H1 (cell line): ENCODE measurements around the gene MKKS. TPM values are rescaled to one million over a fixed set of nuclear protein-coding genes. Genes with fewer than 3 reads are reported as not detected.
A peak's percentile ranks its signal among the peaks of the same experiment; 100 is the strongest.

Experiments
- CTCF ChIA-PET: fragments of 300-600 bp; sonication (Branson Sonifier 250); formaldehyde crosslinking; loops from one replicate; lab custom pipeline; 2021; ENCODE audit not compliant: partially characterized antibody; lab: Charles Lee
- POLR2A ChIA-PET: fragments of 300-600 bp; sonication (Branson Sonifier 250); formaldehyde crosslinking; loops from one replicate; lab custom pipeline; 2021; ENCODE audit warnings: inconsistent platforms; ENCODE audit not compliant: partially characterized antibody; lab: Charles Lee
- DNase-seq, 2 experiments: peaks; one replicate each; pipeline versions ENCODE4 v3.0.0 to v3.0.0-alpha.2; 2010 to 2022; ENCODE audit warnings: low spot score in 2 of 2, low read depth in 1 of 2, mixed read lengths in 1 of 2
- FAIRE-seq: peaks from 2 replicates; lab custom pipeline; 2011; peaks lifted over from hg19 to GRCh38; lab: Jason Lieb, UNC
- H2AFZ ChIP-seq: 2 replicates; pipeline ENCODE4 v1.8.1; 2012; ENCODE audit warnings: low read length, inconsistent platforms
- H2AK5ac ChIP-seq: 2 replicates; pipeline ENCODE4 v1.6.1; 2013; ENCODE audit warnings: low read depth, low read length
- H2BK120ac ChIP-seq: replicated peaks from 2 replicates; pipeline ENCODE3; 2013; ENCODE audit warnings: low read depth, low read length, inconsistent platforms
- H2BK12ac ChIP-seq: 2 replicates; pipeline ENCODE4 v1.6.1; 2013; ENCODE audit warnings: low read depth, low read length
- H2BK15ac ChIP-seq: 2 replicates; pipeline ENCODE4 v1.6.1; 2013; ENCODE audit warnings: low read length
- H2BK20ac ChIP-seq: 2 replicates; pipeline ENCODE4 v1.6.1; 2013; ENCODE audit warnings: low read length
- H2BK5ac ChIP-seq: 2 replicates; pipeline ENCODE4 v1.6.1; 2013; ENCODE audit warnings: low read depth, low read length
- H3K14ac ChIP-seq: 2 replicates; pipeline ENCODE4 v1.6.1; 2013; ENCODE audit warnings: inconsistent platforms; ENCODE audit not compliant: insufficient read length
- H3K18ac ChIP-seq: 2 replicates; pipeline ENCODE4 v1.6.1; 2013; ENCODE audit warnings: low read length; ENCODE audit errors: extremely low read depth
- H3K23ac ChIP-seq: 2 replicates; pipeline ENCODE4 v1.6.1; 2013; ENCODE audit warnings: inconsistent platforms; ENCODE audit not compliant: insufficient read length
- H3K23me2 ChIP-seq: 2 replicates; pipeline ENCODE4 v1.6.1; 2013; ENCODE audit warnings: low read depth, low read length
- H3K27ac ChIP-seq: 2 replicates; pipeline ENCODE4 v1.6.1; 2011; ENCODE audit warnings: low read depth, low read length, inconsistent platforms
- H3K27me3 ChIP-seq, 4 experiments: replicated peaks in 1 of 4; 1 replicate in 1 of 4; 2 replicates in 3 of 4; pipeline versions ENCODE4 v1.6.1 to v1.8.1; 2011 to 2013; ENCODE audit warnings: low read length in 3 of 4, mild to moderate bottlenecking in 3 of 4, inconsistent platforms in 2 of 4, mixed read lengths in 2 of 4, moderate library complexity in 1 of 4; ENCODE audit not compliant: control insufficient read depth in 3 of 4, insufficient read depth in 3 of 4; ENCODE audit errors: extremely low read depth in 1 of 4
- H3K36me3 ChIP-seq, 4 experiments: 2 replicates each; pipeline versions ENCODE4 v1.6.1 to v1.8.1; 2011 to 2013; ENCODE audit warnings: mild to moderate bottlenecking in 4 of 4, low read length in 3 of 4, moderate library complexity in 2 of 4, control low read depth in 1 of 4, inconsistent platforms in 1 of 4; ENCODE audit not compliant: insufficient read depth in 4 of 4, control insufficient read depth in 2 of 4
- H3K4ac ChIP-seq: replicated peaks from 2 replicates; pipeline ENCODE3; 2013; ENCODE audit warnings: low read length, low read depth, mixed read lengths, inconsistent platforms; ENCODE audit not compliant: insufficient read length
- H3K4me1 ChIP-seq, 4 experiments: replicated peaks in 1 of 4; 1 replicate in 1 of 4; 2 replicates in 3 of 4; pipeline versions ENCODE4 v1.6.1 to v1.8.1; 2011 to 2013; ENCODE audit warnings: low read length in 3 of 4, inconsistent platforms in 2 of 4, mixed read lengths in 1 of 4; ENCODE audit not compliant: insufficient read depth in 4 of 4, control insufficient read depth in 3 of 4
- H3K4me2 ChIP-seq, 2 experiments: 2 replicates each; pipeline versions ENCODE4 v1.6.1 to v1.8.1; 2011 to 2013; ENCODE audit warnings: low read depth in 2 of 2, low read length in 2 of 2, control low read depth in 1 of 2, inconsistent platforms in 1 of 2, mild to moderate bottlenecking in 1 of 2; ENCODE audit not compliant: insufficient read depth in 1 of 2
- H3K4me3 ChIP-seq, 4 experiments: fragments of 200-600, 300-600 bp in 1 of 4; sonication (generic), shearing (Covaris generic), sonication (Bioruptor Twin) in 1 of 4; 2 replicates each; pipeline versions ENCODE4 v1.5.1 to v1.8.1; 2011 to 2016; ENCODE audit warnings: low read length in 4 of 4, low read depth in 3 of 4, control low read depth in 2 of 4, inconsistent platforms in 2 of 4, mild to moderate bottlenecking in 2 of 4, mixed read lengths in 1 of 4, moderate library complexity in 1 of 4; ENCODE audit not compliant: insufficient read depth in 2 of 4; ENCODE audit errors: extremely low read depth in 1 of 4
- H3K56ac ChIP-seq: replicated peaks from 2 replicates; pipeline ENCODE3; 2013; ENCODE audit warnings: low read depth, mild to moderate bottlenecking, mixed read lengths, low read length, inconsistent platforms; ENCODE audit not compliant: insufficient read length
- H3K79me1 ChIP-seq: 2 replicates; pipeline ENCODE4 v1.6.1; 2013; ENCODE audit warnings: low read depth, low read length, control low read depth
- H3K79me2 ChIP-seq, 2 experiments: 2 replicates each; pipeline versions ENCODE4 v1.6.1 to v1.8.1; 2012 to 2013; ENCODE audit warnings: low read length in 2 of 2, mild to moderate bottlenecking in 2 of 2, inconsistent platforms in 1 of 2; ENCODE audit not compliant: insufficient read depth in 2 of 2, control insufficient read depth in 1 of 2
- H3K9ac ChIP-seq, 4 experiments: replicated peaks in 1 of 4; 1 replicate in 1 of 4; 2 replicates in 3 of 4; pipeline versions ENCODE4 v1.6.1 to v1.8.1; 2011 to 2013; ENCODE audit warnings: low read depth in 3 of 4, low read length in 3 of 4, control low read depth in 2 of 4, mild to moderate bottlenecking in 2 of 4, moderate library complexity in 2 of 4, inconsistent platforms in 1 of 4; ENCODE audit errors: extremely low read depth in 1 of 4
- H3K9me3 ChIP-seq, 2 experiments: 2 replicates each; pipeline versions ENCODE4 v1.6.1 to v1.8.1; 2012 to 2013; ENCODE audit warnings: mild to moderate bottlenecking in 2 of 2, moderate library complexity in 2 of 2, control low read depth in 1 of 2, inconsistent platforms in 1 of 2, low read depth in 1 of 2, low read length in 1 of 2, mixed read lengths in 1 of 2; ENCODE audit not compliant: insufficient read depth in 2 of 2
- H4K20me1 ChIP-seq, 2 experiments: replicated peaks in 1 of 2; 2 replicates each; pipeline versions ENCODE3 to v1.8.1; 2011 to 2013; ENCODE audit warnings: inconsistent platforms in 2 of 2, low read length in 2 of 2, mild to moderate bottlenecking in 1 of 2; ENCODE audit not compliant: insufficient read depth in 2 of 2, control insufficient read depth in 1 of 2
- H4K5ac ChIP-seq: 2 replicates; pipeline ENCODE4 v1.6.1; 2013; ENCODE audit warnings: low read length, low read depth, mixed read lengths, inconsistent platforms; ENCODE audit not compliant: insufficient read length
- H4K8ac ChIP-seq: 2 replicates; pipeline ENCODE4 v1.8.0; 2013; ENCODE audit warnings: mild to moderate bottlenecking, moderate library complexity, low read length, inconsistent platforms; ENCODE audit not compliant: insufficient read depth; ENCODE audit errors: extremely low read depth
- H4K91ac ChIP-seq: replicated peaks from 2 replicates; pipeline ENCODE3; 2013; ENCODE audit warnings: low read length, mixed read lengths, inconsistent platforms; ENCODE audit not compliant: insufficient read length
- CREB1 ChIP-seq: IDR thresholded peaks from 2 replicates; pipeline ENCODE4 v1.6.1; 2012; ENCODE audit warnings: inconsistent platforms
- EGR1 ChIP-seq: IDR thresholded peaks from 2 replicates; pipeline ENCODE4 v1.6.1; 2011; ENCODE audit warnings: low read depth, low read length, borderline replicate concordance
- GABPA ChIP-seq: IDR thresholded peaks from 2 replicates; pipeline ENCODE4 v1.6.1; 2011; ENCODE audit warnings: mild to moderate bottlenecking, low read length, moderate library complexity, borderline replicate concordance; ENCODE audit not compliant: insufficient read depth
- JUN ChIP-seq: IDR thresholded peaks from 2 replicates; pipeline ENCODE4 v1.6.1; 2011; ENCODE audit warnings: low read depth, mild to moderate bottlenecking, improper control_type of control experiment, low read length
- POLR2A ChIP-seq, 2 experiments: IDR thresholded peaks; 1 replicate in 1 of 2; 2 replicates in 1 of 2; pipeline ENCODE4 v1.6.1; 2011; ENCODE audit warnings: low read depth in 2 of 2, low read length in 2 of 2, mild to moderate bottlenecking in 2 of 2; ENCODE audit errors: control extremely low read depth in 1 of 2
- RAD21 ChIP-seq, 2 experiments: IDR thresholded peaks in 1 of 2; conservative IDR thresholded peaks in 1 of 2; 2 replicates each; pipeline ENCODE4 v1.6.1; 2011; ENCODE audit warnings: low read depth in 2 of 2, low read length in 2 of 2, improper control_type of control experiment in 1 of 2, inconsistent platforms in 1 of 2, mild to moderate bottlenecking in 1 of 2, moderate library complexity in 1 of 2
- RBBP5 ChIP-seq: IDR thresholded peaks from 2 replicates; pipeline ENCODE4 v1.7.1; 2012; ENCODE audit warnings: low read depth, mild to moderate bottlenecking, inconsistent platforms, low read length, moderate library complexity, borderline replicate concordance
- SIX5 ChIP-seq: IDR thresholded peaks from 2 replicates; pipeline ENCODE4 v1.6.1; 2011; ENCODE audit warnings: mild to moderate bottlenecking, low read depth, low read length
- TAF1 ChIP-seq: IDR thresholded peaks from 2 replicates; pipeline ENCODE4 v1.6.1; 2011; ENCODE audit warnings: mild to moderate bottlenecking, low read depth, low read length
- TEAD4 ChIP-seq: IDR thresholded peaks from 2 replicates; pipeline ENCODE4 v1.6.1; 2012; ENCODE audit warnings: low read depth, low read length, inconsistent platforms, mixed read lengths
- ZNF274 ChIP-seq: IDR thresholded peaks from 2 replicates; pipeline ENCODE4 v1.7.0; 2012; ENCODE audit warnings: low read length, borderline replicate concordance; ENCODE audit errors: extremely low read depth
- WGBS, 2 experiments: shearing (Covaris generic) in 1 of 2; methylation state at CpG; one replicate each; pipeline versions ENCODE4 v1.1.6 to v1.1.7; 2013 to 2015; ENCODE audit warnings: low lambda C conversion rate in 2 of 2, mixed read lengths in 2 of 2, inconsistent platforms in 1 of 2, low coverage in 1 of 2, missing lambda C conversion rate in 1 of 2; ENCODE audit not compliant: insufficient replicate concordance in 2 of 2, insufficient coverage in 1 of 2, insufficient read length in 1 of 2; ENCODE audit errors: extremely low coverage in 1 of 2, missing lambda C conversion rate in 1 of 2; 5-methylcytosine and 5-hydroxymethylcytosine counted together
- polyA plus RNA-seq, 7 experiments: library from polyadenylated mRNA; depleted of rRNA in 3 of 7; stranded (reverse) in 5 of 7; unstranded in 2 of 7; fragments of >200 nt in 5 of 7; fragments of 200-250 nt in 2 of 7; gene quantifications; 1 replicate in 5 of 7; 2 replicates in 1 of 7; 4 replicates in 1 of 7; pipeline versions ENCODE4 v1.2.1 to v1.2.3, GENCODE V29; 2011 to 2013; ENCODE audit warnings: missing spikeins in 2 of 7, mixed read lengths in 2 of 7
- total RNA-seq: library from RNA; stranded (reverse); fragmentation: NEBNext Ultra II Directional; extraction: Animal tissue kit (Norgen Biotek cat#: 25700); gene quantifications from 2 replicates; pipeline ENCODE4 v1.2.1, GENCODE V29; 2021
- TF ChIP-seq, protein P1 (sequence below): IDR thresholded peaks from 2 replicates; pipeline ENCODE4 v1.6.1; 2011; ENCODE audit warnings: low read depth, mild to moderate bottlenecking, low read length; ENCODE audit not compliant: insufficient read depth

MKKS gene
- total and polyA plus RNA-seq, 2 of the 8 experiments (the other 6 are each of a cell fraction or from before 2014, with no cell fraction given): 15.9 to 24.8 TPM

DNA sequence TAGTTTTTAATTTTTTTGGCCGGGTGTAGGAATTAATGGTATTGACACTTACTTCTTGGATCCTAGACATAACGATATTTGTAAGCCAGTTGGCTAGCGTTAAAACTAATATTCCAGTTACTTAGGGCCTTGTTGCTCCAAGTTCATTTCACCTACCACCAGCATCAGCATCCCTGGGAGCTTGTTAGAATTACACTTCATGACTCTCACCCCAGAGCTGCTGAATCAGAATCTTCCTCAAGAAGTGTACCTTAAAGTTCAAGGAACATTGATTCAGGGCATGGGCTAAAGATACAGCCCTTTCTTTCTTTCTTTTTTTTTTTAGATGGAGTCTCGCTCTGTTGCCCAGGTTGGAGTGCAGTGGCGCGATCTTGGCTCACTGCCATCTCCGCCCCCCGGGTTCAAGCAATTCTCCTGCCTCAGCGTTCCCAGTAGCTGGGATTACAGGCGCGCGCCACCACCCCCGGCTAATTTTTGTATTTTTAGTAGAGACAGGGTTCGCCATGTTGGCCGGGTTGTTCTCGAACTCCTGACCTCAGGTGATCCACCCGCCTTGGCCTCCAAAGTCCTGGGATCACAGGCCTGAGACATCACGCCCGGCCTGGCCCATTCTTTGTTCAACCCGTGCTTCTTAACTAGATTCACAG, 2.2 kb upstream of the MKKS start:
- H3K4ac ChIP-seq: no peak overlapping the region
- no peak overlapping the region for H2BK20ac ChIP-seq
- peaks cover 0 to 51% of the 10 kb centered on the region in 2 experiments; a peak in 2 of 4 replicates for H3K79me2 ChIP-seq
- no peak overlapping the region for H3K56ac ChIP-seq
- H3K79me1 ChIP-seq: peaks cover 8% of the 10 kb centered on the region; the same call in 1 of the 2 replicates
- H4K91ac ChIP-seq: no peak overlapping the region
- H4K5ac ChIP-seq: no peak overlapping the region
- no peak for DNase-seq
- H3K23me2 ChIP-seq: peaks cover 10% of the 10 kb centered on the region
- no peak overlapping the region for H3K14ac ChIP-seq
- ChIA-PET CTCF (interaction anchor here (0.5 to 1.3 kb wide), 4 partner anchors 12 to 231 kb away, joined by 3 to 4 read pairs (median 4); no protein-coding TSS in a partner anchor), POLR2A (interaction anchor here (0.5 kb wide), 1 partner anchor 33 kb away, joined by 3 read pairs; no protein-coding TSS in a partner anchor)
- no peak overlapping the region for H3K27ac ChIP-seq
- no peaks in the 10 kb centered on the region for H3K27me3 ChIP-seq
- no peak overlapping the region; a peak in 1 of 7 replicates for H3K9ac ChIP-seq
- no peak overlapping the region for H3K23ac ChIP-seq
- H2BK12ac ChIP-seq: no peak overlapping the region
- H4K8ac ChIP-seq: no peak overlapping the region
- H3K4me1 ChIP-seq: no peaks in the 10 kb centered on the region
- peaks cover 0 to 2% (median 0%) of the 10 kb centered on the region in 4 experiments; a peak in 1 of 8 replicates for H3K36me3 ChIP-seq
- no peak overlapping the region for H3K18ac ChIP-seq
- H2AK5ac ChIP-seq: no peak overlapping the region; the same call in 1 of the 2 replicates
- H3K4me2 ChIP-seq: peak overlapping the region; percentile 88 to 97
- no peak for FAIRE-seq
- no peak overlapping the region for H2AFZ ChIP-seq
- no peaks in the 10 kb centered on the region for H4K20me1 ChIP-seq
- no peak overlapping the region for H2BK120ac ChIP-seq
- no peak overlapping the region for H2BK5ac ChIP-seq
- peak overlapping the region in 1 of 4 experiments; percentile 81; a peak in 2 of 8 replicates for H3K4me3 ChIP-seq
- 94% methylated on average over 19 of the region's 20 CpGs; no CpG with 5 or more reads in 1 of the 2 experiments for WGBS, 2 experiments
- H2BK15ac ChIP-seq: no peak overlapping the region
- H3K9me3 ChIP-seq: no peaks in the 10 kb centered on the region
- TF ChIP-seq JUN: no peak
- TF ChIP-seq RAD21 (IDR thresholded peaks at IDR 0.05 in 1 of 2, conservative IDR thresholded peaks at IDR 0.05 in 1 of 2; ENCODE audit: low read depth in 2 of 2, low read length in 2 of 2): no peak
- TF ChIP-seq TEAD4: no peak
- TF ChIP-seq SIX5: no peak
- no peak for TF ChIP-seq GABPA
- TF ChIP-seq TAF1: no peak
- no peak for TF ChIP-seq POLR2A (IDR thresholded peaks at IDR 0.05; ENCODE audit: control extremely low read depth in 1 of 2, low read depth in 2 of 2, low read length in 2 of 2)
- no peak for TF ChIP-seq RBBP5
- no peak for TF ChIP-seq CREB1
- TF ChIP-seq, protein P1, sequence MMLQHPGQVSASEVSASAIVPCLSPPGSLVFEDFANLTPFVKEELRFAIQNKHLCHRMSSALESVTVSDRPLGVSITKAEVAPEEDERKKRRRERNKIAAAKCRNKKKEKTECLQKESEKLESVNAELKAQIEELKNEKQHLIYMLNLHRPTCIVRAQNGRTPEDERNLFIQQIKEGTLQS: no peak
- TF ChIP-seq EGR1: no peak
- TF ChIP-seq ZNF274: no peak
